PC-9 (cell line): ENCODE data around the gene PACRG. TPM values are rescaled to one million over a fixed set of nuclear protein-coding genes. Genes with fewer than 3 reads are reported as not detected.

ENCODE experiments used
- BruUV-seq: library from RNA; stranded (reverse); fragments of 400-500 nt; replicated peaks from 2 replicates; lab custom pipeline; 2021; lab: Mats Ljungman, UMichigan
- CTCF ChIA-PET: fragments of 300-600 bp; sonication (Branson Sonifier 250); formaldehyde crosslinking; loops from one replicate; lab custom pipeline; 2022; ENCODE audit warnings: antibody characterized with exemption; lab: Charles Lee
- POLR2A ChIA-PET: fragments of 300-600 bp; sonication (Branson Sonifier 250); formaldehyde crosslinking; loops from one replicate; lab custom pipeline; 2022; ENCODE audit warnings: antibody characterized with exemption; ENCODE audit not compliant: unreplicated experiment; lab: Charles Lee
- DNase-seq, 2 experiments: peaks; one replicate each; pipeline versions ENCODE4 v3.0.0 to v3.0.0-alpha.2; 2015 to 2022; ENCODE audit warnings: mixed read lengths in 1 of 2
- H2AFZ ChIP-seq: fragments of 200-600 bp; sonication (generic); 2 replicates; pipeline ENCODE4 v1.8.1; 2017; ENCODE audit warnings: antibody characterized with exemption
- H3F3A ChIP-seq: fragments of 200-600 bp; sonication (generic); 2 replicates; pipeline ENCODE4 v1.8.1; 2017; ENCODE audit warnings: antibody characterized with exemption, mild to moderate bottlenecking, low read depth; ENCODE audit not compliant: insufficient read depth
- H3K27ac ChIP-seq: fragments of 200-600 bp; sonication (generic); 2 replicates; pipeline ENCODE4 v1.6.1; 2016; ENCODE audit warnings: mixed run types
- H3K27me3 ChIP-seq: fragments of 200-600 bp; sonication (generic); 2 replicates; pipeline ENCODE4 v1.6.1; 2016; ENCODE audit warnings: low read depth, mixed run types; ENCODE audit not compliant: insufficient read depth
- H3K36me3 ChIP-seq: fragments of 200-600 bp; sonication (generic); 2 replicates; pipeline ENCODE4 v1.6.1; 2016; ENCODE audit warnings: low read depth, mixed run types
- H3K4me1 ChIP-seq: fragments of 200-600 bp; sonication (generic); replicated peaks from 2 replicates; pipeline ENCODE4 v1.6.1; 2016; ENCODE audit warnings: mixed run types; ENCODE audit not compliant: insufficient read depth
- H3K4me2 ChIP-seq: fragments of 200-600 bp; sonication (generic); 2 replicates; pipeline ENCODE4 v1.6.1; 2017; ENCODE audit warnings: mixed run types
- H3K4me3 ChIP-seq: fragments of 200-600 bp; sonication (generic); 2 replicates; pipeline ENCODE4 v1.6.1; 2016; ENCODE audit warnings: mixed run types
- H3K79me2 ChIP-seq: fragments of 200-600 bp; sonication (generic); 2 replicates; pipeline ENCODE4 v1.6.1; 2017; ENCODE audit warnings: low read depth, mixed run types
- H3K9me2 ChIP-seq: fragments of 200-600 bp; sonication (generic); 2 replicates; pipeline ENCODE4 v1.8.1; 2017; ENCODE audit warnings: mild to moderate bottlenecking; ENCODE audit not compliant: insufficient read depth
- H3K9me3 ChIP-seq: fragments of 200-600 bp; sonication (generic); 2 replicates; pipeline ENCODE4 v1.8.1; 2016; ENCODE audit warnings: low read depth; ENCODE audit not compliant: insufficient read depth
- H4K20me1 ChIP-seq: fragments of 200-600 bp; sonication (generic); 2 replicates; pipeline ENCODE4 v1.8.1; 2017; ENCODE audit not compliant: insufficient read depth
- CTCF ChIP-seq: fragments of 200-600 bp; sonication (generic); conservative IDR thresholded peaks from 2 replicates; pipeline ENCODE4 v1.6.1; 2017; ENCODE audit warnings: mixed run types, antibody characterized with exemption, mild to moderate bottlenecking, moderate library complexity
- EZH2 ChIP-seq: fragments of 200-600 bp; sonication (generic); IDR thresholded peaks from 2 replicates; pipeline ENCODE4 v1.8.0; 2017; ENCODE audit warnings: antibody characterized with exemption, low read depth
- intact Hi-C: fragments of 100-400 bp; cut with micrococcal nuclease; formaldehyde crosslinking; loops from one replicate; pipeline ENCODE4 v1.10.0; 2022; ENCODE audit not compliant: unreplicated experiment
- total RNA-seq: library from RNA; stranded (reverse); gene quantifications from 2 replicates; pipeline ENCODE4 v1.2.3, GENCODE V29; 2021

The PACRG gene
- total RNA-seq, 1 experiment from 2014 or later = not detected

GRCh38 chr6:163164175-163164900 is 436.6 kb downstream of the PACRG start:
- DNase-seq = no peak
- BruUV-seq = no TSS peak
- no peaks in the 10 kb centered on the region for H3F3A ChIP-seq
- no peaks in the 10 kb centered on the region for H3K9me3 ChIP-seq
- no peaks in the 10 kb centered on the region for H3K9me2 ChIP-seq
- no peak for TF ChIP-seq CTCF
- TF ChIP-seq EZH2 = no peak
- ChIA-PET CTCF (no interaction called here), POLR2A (no interaction called here)
- no peaks in the 10 kb centered on the region for H4K20me1 ChIP-seq
- no peak overlapping the region for H3K27ac ChIP-seq
- H3K4me3 ChIP-seq = no peak overlapping the region
- H2AFZ ChIP-seq = no peak overlapping the region
- H3K4me2 ChIP-seq = no peak overlapping the region
- intact Hi-C loops = no loop called here
- no peaks in the 10 kb centered on the region for H3K36me3 ChIP-seq
- no peaks in the 10 kb centered on the region; the same call in 1 of the 2 replicates for H3K4me1 ChIP-seq
- peaks cover 64% of the 10 kb centered on the region for H3K27me3 ChIP-seq
- H3K79me2 ChIP-seq = no peaks in the 10 kb centered on the region

GRCh38 chr6:163165155-163165910 is 437.6 kb downstream of the PACRG start:
- no peaks in the 10 kb centered on the region for H3K9me3 ChIP-seq
- H3K36me3 ChIP-seq = no peaks in the 10 kb centered on the region
- no peak for DNase-seq
- no peaks in the 10 kb centered on the region for H3K79me2 ChIP-seq
- no peaks in the 10 kb centered on the region for H4K20me1 ChIP-seq
- H3K4me1 ChIP-seq = no peaks in the 10 kb centered on the region; the same call in 1 of the 2 replicates
- no peaks in the 10 kb centered on the region for H3K9me2 ChIP-seq
- no peak overlapping the region for H3K4me2 ChIP-seq
- H3K27ac ChIP-seq = no peak overlapping the region
- TF ChIP-seq EZH2 = no peak
- TF ChIP-seq CTCF = no peak
- BruUV-seq = no TSS peak
- CTCF ChIA-PET = no interaction called here
- H3K4me3 ChIP-seq = no peak overlapping the region
- POLR2A ChIA-PET = no interaction called here
- no peak overlapping the region for H2AFZ ChIP-seq
- H3K27me3 ChIP-seq = peaks cover 54% of the 10 kb centered on the region
- intact Hi-C loops = no loop called here
- no peaks in the 10 kb centered on the region for H3F3A ChIP-seq

GRCh38 chr6:163165922-163166321 is 438.1 kb downstream of the PACRG start:
- intact Hi-C loops = no loop called here
- Histone ChIP-seq H3F3A (no peaks in the 10 kb centered on the region), H3K4me3 (no peak overlapping the region), H3K27me3 (peaks cover 49% of the 10 kb centered on the region), H3K9me3 (no peaks in the 10 kb centered on the region), H3K4me2 (no peak overlapping the region), H3K79me2 (no peaks in the 10 kb centered on the region), H3K27ac (no peak overlapping the region), H3K4me1 (no peaks in the 10 kb centered on the region; the same call in 1 of the 2 replicates), H4K20me1 (no peaks in the 10 kb centered on the region), H2AFZ (no peak overlapping the region), H3K9me2 (no peaks in the 10 kb centered on the region), H3K36me3 (no peaks in the 10 kb centered on the region)
- no peak for DNase-seq
- CTCF ChIA-PET = no interaction called here
- no TSS peak for BruUV-seq
- POLR2A ChIA-PET = no interaction called here
- TF ChIP-seq EZH2 = no peak
- no peak for TF ChIP-seq CTCF
